Mucosa of rectum (tissue), 2 donors: ENCODE measurements around the gene AP3S2.
A peak's percentile ranks its signal among the peaks of the same experiment; 100 is the strongest.

ENCODE experiments used
- H3K27ac ChIP-seq, 2 donors: one replicate each; pipeline ENCODE4 v1.7.0; 2013; ENCODE audit warnings: inconsistent platforms in 2 of 2, low read depth in 2 of 2, low read length in 2 of 2
- H3K27me3 ChIP-seq, 2 donors: one replicate each; pipeline ENCODE4 v1.7.0; 2013; ENCODE audit warnings: low read length in 2 of 2; ENCODE audit not compliant: control insufficient read depth in 2 of 2, insufficient read depth in 2 of 2
- H3K36me3 ChIP-seq, 2 donors: one replicate each; pipeline ENCODE4 v1.7.0; 2013; ENCODE audit warnings: low read length in 2 of 2; ENCODE audit not compliant: control insufficient read depth in 2 of 2, insufficient read depth in 2 of 2
- H3K4me1 ChIP-seq, 2 donors: one replicate each; pipeline ENCODE4 v1.7.0; 2013; ENCODE audit warnings: low read length in 2 of 2, mild to moderate bottlenecking in 1 of 2; ENCODE audit not compliant: control insufficient read depth in 2 of 2, insufficient read depth in 2 of 2
- H3K4me3 ChIP-seq, 2 donors: one replicate each; pipeline ENCODE4 v1.7.0; 2013; ENCODE audit warnings: low read length in 2 of 2
- H3K9ac ChIP-seq, 2 donors: one replicate each; pipeline ENCODE4 v1.7.0; 2013; ENCODE audit warnings: low read length in 2 of 2, low read depth in 1 of 2, mild to moderate bottlenecking in 1 of 2
- H3K9me3 ChIP-seq, 2 donors: one replicate each; pipeline ENCODE4 v1.7.0; 2013; ENCODE audit warnings: low read length in 2 of 2; ENCODE audit not compliant: control insufficient read depth in 2 of 2
- donor health status: healthy.
- donor health status: Normal muscosa, but diverticular disease.

Gene AP3S2

DNA sequence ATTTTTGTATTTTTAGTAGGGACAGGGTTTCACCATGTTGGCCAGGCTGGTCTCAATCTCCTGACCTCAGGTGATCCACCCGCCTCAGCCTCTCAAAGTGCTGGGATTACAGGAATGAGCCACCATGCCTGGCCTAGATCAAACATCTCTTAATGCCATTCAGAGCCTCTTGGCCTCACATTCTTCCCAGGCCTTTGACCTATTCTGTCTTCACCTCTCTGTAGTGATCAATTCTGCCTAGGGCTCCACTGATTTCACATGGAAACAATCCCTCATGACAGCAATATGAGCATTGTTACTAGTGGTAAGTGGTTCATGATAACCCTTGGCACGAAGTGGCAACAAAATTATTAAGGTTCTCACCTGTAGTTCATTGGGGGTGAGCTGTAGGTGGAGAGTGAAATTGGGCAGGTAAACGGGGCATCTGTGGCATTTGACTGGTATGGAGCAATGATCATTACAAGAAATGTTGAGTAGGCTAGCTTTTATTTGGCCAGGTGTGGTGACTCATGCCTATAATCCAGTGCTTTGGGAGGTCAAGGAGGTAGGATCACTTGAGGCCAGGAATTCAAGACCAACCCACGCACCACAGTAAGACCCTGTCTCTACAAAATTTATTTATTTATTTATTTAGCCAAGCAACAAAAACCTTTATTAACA, 23.8 kb upstream of the AP3S2 start:
- no peak overlapping the region for H3K9ac ChIP-seq
- no peaks in the 10 kb centered on the region for H3K27me3 ChIP-seq
- H3K4me3 ChIP-seq: no peak overlapping the region
- H3K36me3 ChIP-seq: no peaks in the 10 kb centered on the region
- no peaks in the 10 kb centered on the region for H3K9me3 ChIP-seq
- H3K27ac ChIP-seq: no peak overlapping the region
- H3K4me1 ChIP-seq: peaks cover 4 to 7% of the 10 kb centered on the region in 2 donors

DNA sequence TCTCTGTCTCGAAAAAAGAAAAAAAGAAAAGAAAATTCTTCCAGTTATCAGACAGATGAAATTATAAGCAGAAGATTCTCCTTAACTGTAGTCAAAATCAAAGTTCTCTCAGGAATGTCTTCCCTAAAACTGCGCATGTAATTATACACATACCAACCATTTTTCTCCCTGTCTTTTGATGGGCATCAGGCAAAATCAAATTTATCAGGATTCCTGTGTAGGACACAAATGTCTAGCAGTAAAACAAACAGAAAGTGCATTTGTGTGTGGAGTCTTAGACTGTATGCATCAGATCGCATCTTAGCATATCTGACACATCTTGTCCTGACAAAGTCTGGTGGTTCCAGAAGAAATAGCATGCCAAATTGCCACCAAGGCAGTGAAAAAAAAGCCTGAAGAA, 22.9 kb upstream of the AP3S2 start:
- H3K4me1 ChIP-seq: peaks cover 7 to 12% of the 10 kb centered on the region in 2 donors
- no peak overlapping the region for H3K9ac ChIP-seq
- H3K27me3 ChIP-seq: no peaks in the 10 kb centered on the region
- no peaks in the 10 kb centered on the region for H3K36me3 ChIP-seq
- no peaks in the 10 kb centered on the region for H3K9me3 ChIP-seq
- no peak overlapping the region for H3K4me3 ChIP-seq
- H3K27ac ChIP-seq: no peak overlapping the region

DNA sequence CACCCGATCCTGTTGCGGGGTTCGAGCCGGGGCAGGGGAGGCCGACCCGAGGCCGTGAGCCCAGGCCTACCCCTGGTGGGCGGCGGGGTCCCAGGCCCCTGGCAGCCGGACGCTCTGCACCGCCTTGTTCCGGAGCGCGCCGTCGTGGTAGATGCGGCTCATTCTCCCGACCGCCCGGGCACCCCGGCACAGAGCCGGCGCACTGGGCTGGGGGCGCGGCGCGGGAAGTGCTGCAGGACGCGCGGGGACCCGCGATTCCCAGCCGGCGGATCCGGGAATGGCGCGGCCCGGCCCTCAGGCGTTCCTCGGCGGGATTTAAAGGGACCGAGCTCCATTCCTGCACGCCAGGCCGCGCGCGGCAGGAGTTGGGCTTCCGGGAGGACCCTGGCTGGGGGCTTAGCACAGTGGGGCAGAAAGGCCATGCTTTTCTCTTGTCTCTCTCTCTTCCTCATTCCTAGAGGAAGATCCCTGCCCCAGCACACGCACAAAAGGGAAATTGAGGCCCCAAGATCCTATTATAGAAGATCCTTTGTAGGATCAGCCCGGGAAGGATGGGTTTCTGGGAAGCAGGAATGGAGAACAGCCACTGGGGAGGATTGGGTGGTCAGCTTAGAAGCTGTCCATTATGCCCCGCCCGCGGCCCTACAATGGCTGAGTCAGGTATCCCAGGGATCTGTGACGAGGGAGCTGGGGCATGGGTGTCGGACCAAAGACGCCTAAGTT, 19.0 kb upstream of the AP3S2 start, which contains the start of gene ARPIN:
Gene ARPIN, minus strand, starts transcription at position 279 of the 723 bp plus-strand sequence. Its CDS starts 117 bp downstream, at position 162.
- H3K36me3 ChIP-seq: peaks cover 4 to 16% of the 10 kb centered on the region in 2 donors
- no peaks in the 10 kb centered on the region for H3K27me3 ChIP-seq
- H3K27ac ChIP-seq: peak within 1 kb of the TSS; percentile 91 to 92
- H3K4me1 ChIP-seq: peaks cover 11 to 15% of the 10 kb centered on the region in 2 donors
- H3K9ac ChIP-seq: peak within 1 kb of the TSS; percentile 74 to 87
- peak within 1 kb of the TSS; percentile 78 to 80 for H3K4me3 ChIP-seq
- H3K9me3 ChIP-seq: no peaks in the 10 kb centered on the region

DNA sequence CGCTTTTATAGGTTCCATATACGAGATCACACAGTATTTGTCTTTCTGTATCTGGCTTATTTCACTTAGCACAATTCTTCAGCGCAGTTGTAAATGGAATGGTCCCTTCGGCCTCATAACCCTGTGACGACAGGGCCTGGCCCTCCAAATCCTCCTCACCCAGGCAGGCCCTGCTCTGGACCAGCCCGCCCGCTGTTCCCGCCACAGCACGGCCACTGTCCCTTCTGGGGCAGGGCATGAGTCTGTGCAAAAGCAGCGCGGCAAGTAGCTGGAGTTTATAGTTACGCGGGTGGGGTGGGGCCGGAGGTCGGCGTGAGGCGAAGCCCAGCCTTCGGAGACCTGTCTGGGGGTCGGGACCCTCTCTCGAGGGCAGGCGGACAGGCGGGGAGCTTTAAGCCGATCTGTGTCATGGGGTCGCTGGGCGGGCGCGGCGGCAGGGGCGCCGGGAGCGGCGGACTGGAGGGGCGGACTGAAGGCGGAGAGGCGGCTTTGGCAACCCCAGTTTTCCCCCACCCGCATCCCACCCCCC, 18.4 kb upstream of the AP3S2 start:
- peak overlapping the region; percentile 78 to 80 for H3K4me3 ChIP-seq
- peaks cover 11 to 15% of the 10 kb centered on the region in 2 donors for H3K4me1 ChIP-seq
- H3K9ac ChIP-seq: peak overlapping the region; percentile 74 to 87
- peaks cover 4 to 19% of the 10 kb centered on the region in 2 donors for H3K36me3 ChIP-seq
- H3K27me3 ChIP-seq: no peaks in the 10 kb centered on the region
- H3K27ac ChIP-seq: peak overlapping the region; percentile 91 to 92
- H3K9me3 ChIP-seq: no peaks in the 10 kb centered on the region

DNA sequence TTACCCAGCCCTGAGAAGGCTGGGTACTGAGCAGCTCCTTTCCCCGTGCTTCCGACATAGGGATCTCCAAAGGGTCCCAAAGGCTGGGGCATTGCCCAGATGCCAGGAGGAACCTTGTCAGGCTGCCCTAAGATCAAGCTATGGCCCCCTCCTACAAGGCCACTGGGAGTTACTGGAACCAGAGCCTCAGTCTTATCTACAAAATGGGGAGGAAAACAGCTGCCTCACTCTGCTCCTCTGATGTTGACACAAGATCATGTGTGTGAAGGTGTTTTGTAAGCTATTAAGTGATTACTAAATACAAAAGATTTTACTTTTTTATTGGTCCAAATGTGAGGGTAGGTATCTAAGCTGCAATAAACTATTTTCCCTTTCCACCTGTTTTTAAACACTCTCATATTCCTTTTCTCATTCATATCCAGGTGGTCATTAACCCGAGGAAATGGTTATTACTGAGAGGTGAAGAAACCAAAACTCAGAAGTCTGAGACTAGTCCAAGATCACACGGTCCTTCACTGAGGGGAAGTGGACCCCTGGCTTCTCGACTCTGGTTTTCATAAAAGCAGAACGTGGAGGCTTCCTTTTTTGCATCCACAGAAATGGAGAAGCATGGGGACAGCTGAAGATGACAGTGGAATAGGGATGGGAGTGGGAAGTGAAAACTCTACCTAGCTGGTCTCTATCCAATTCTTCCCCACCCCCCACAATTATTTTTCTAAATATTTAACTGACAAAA, 17.3 kb upstream of the AP3S2 start:
- Histone ChIP-seq H3K36me3 (peaks cover 11 to 26% of the 10 kb centered on the region in 2 donors), H3K9ac (no peak overlapping the region), H3K27me3 (no peaks in the 10 kb centered on the region), H3K4me3 (peak overlapping the region; percentile 78 to 80), H3K27ac (no peak overlapping the region), H3K4me1 (peaks cover 11 to 15% of the 10 kb centered on the region in 2 donors), H3K9me3 (no peaks in the 10 kb centered on the region)

- H3K36me3 ChIP-seq: peaks cover 14 to 29% of the 10 kb centered on the region in 2 donors
- H3K9ac ChIP-seq: peak overlapping the region in 1 of 2 donors; percentile 32
- no peak overlapping the region for H3K27ac ChIP-seq
These were observed 15.8 kb upstream of the AP3S2 start for GRCh38 chr15:89909611-89910010.

GRCh38 chr15:89908226-89908625, 14.4 kb upstream of the AP3S2 start:
- Histone ChIP-seq H3K27me3 (no peaks in the 10 kb centered on the region), H3K9me3 (no peaks in the 10 kb centered on the region), H3K27ac (no peak overlapping the region), H3K9ac (no peak overlapping the region), H3K36me3 (peaks cover 24 to 35% of the 10 kb centered on the region in 2 donors), H3K4me1 (peaks cover 11% of the 10 kb centered on the region in 2 donors), H3K4me3 (no peak overlapping the region)

More at GRCh38 chr15:89909611-89910010, 15.8 kb upstream of the AP3S2 start:
- no peaks in the 10 kb centered on the region for H3K9me3 ChIP-seq
- H3K4me1 ChIP-seq: peaks cover 11 to 15% of the 10 kb centered on the region in 2 donors
- H3K4me3 ChIP-seq: no peak overlapping the region
- H3K27me3 ChIP-seq: no peaks in the 10 kb centered on the region

DNA sequence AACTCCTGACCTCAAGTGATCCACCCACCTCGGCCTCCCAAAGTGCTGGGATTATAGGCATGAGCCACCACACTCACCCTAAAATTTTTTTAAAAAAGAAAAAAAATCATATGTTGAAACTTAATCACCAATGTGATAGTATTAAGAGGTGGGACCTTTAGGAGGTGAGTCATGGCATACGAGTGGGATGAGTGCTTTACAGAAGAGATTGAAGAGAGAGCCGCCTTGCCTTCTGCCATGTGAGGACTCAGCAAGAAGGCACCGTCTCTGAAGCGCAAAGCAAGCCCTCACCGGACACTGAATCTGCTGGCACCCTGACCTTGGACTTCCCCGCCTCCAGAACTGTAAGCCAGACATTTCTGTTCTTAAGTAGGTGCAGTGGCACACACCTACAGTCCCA, 13.5 kb upstream of the AP3S2 start:
- Histone ChIP-seq H3K4me3 (no peak overlapping the region), H3K36me3 (peaks cover 31 to 42% of the 10 kb centered on the region in 2 donors), H3K9me3 (no peaks in the 10 kb centered on the region), H3K9ac (no peak overlapping the region), H3K27ac (no peak overlapping the region), H3K27me3 (no peaks in the 10 kb centered on the region), H3K4me1 (peaks cover 7 to 8% of the 10 kb centered on the region in 2 donors)

DNA sequence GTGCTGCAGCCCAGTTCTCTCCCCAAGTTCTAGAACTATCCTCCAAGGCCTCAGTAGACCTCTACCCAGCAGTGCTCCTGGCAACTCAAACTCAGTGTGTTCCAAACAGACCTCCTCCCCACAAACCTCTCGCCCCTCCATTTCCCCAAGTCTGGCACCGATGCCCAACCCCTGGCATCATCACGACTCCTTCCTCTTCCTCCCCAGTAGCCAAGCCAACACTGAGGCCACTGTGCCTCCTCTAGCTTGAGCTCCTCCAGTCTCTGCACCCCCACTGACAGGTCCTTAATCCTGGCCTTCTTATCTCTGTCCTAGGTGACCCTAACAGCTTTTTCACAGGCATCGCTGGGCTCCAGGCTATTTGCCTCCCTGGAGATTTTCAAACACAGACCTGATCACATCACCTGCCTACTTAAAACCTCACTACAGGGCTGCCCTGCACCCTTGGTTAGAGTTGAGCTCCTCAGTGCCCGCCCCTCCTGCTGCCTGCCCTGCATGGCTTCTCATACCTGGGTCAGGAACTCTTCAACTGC, 12.1 kb upstream of the AP3S2 start:
- H3K27ac ChIP-seq: no peak overlapping the region
- no peaks in the 10 kb centered on the region for H3K27me3 ChIP-seq
- H3K4me1 ChIP-seq: no peaks in the 10 kb centered on the region
- no peaks in the 10 kb centered on the region for H3K9me3 ChIP-seq
- no peak overlapping the region for H3K9ac ChIP-seq
- H3K4me3 ChIP-seq: no peak overlapping the region
- H3K36me3 ChIP-seq: peaks cover 33 to 50% of the 10 kb centered on the region in 2 donors
